Stimulated activated CD4-positive, alpha-beta T cell treated with anti-CD3 and anti-CD28 coated beads, TNF-alpha, amount 100 ng/mL, for 48 hours (primary cell): ENCODE data around the gene MTCP1.

Source experiments
- DNase-seq, 3 donors: peaks; one replicate each; pipeline ENCODE4 v3.0.0-alpha.2; 2020; ENCODE audit warnings: low read depth in 3 of 3

Gene MTCP1, protein sequence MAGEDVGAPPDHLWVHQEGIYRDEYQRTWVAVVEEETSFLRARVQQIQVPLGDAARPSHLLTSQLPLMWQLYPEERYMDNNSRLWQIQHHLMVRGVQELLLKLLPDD

DNA sequence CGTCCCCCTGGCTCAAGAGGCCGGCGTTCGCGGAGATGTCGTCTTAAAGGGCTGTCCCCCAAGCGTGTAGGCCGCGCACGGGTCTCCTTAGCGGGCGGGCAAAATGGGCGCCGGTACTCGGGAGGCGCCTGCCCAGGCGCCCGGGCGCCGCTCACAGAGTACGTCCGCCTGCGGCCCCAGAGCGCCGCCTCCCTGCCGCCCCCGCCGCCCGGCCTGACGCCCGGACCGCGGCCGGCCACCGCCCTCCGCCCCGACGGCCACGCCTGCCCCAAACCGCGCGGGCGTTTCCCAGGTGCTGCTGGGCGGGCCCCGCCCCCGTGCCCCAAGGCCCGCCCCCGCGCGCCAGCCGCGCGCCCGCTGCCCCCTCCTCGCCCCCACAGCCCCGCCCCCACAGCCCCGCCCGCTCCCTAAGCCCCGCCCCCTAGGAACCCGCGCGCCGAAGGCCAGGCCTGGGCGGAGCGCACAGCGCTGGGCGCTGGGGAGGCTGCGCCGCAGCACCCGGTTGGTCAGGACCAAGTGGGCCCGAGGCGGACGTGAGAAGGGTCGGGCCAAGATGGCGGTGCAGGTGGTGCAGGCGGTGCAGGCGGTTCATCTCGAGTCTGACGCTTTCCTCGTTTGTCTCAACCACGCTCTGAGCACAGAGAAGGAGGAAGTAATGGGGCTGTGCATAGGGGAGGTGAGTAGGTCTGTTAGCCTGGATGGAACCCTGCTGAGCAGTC lies at the start of gene MTCP1, which contains the start of the genes BRCC3 and CMC4:
Gene MTCP1 (minus strand): TSS at position 162 of the 719 bp plus-strand sequence. CDS start 5,126 bp downstream, outside the sequence.
Gene BRCC3 (plus strand): TSS at position 534 of the 719 bp plus-strand sequence. CDS start 20 bp downstream, at position 554.
Gene CMC4 (minus strand): TSS at position 162 of the 719 bp plus-strand sequence. CDS start 7,113 bp downstream, outside the sequence.
- peak; percentile 50 to 69 (median 62) for DNase-seq

DNA sequence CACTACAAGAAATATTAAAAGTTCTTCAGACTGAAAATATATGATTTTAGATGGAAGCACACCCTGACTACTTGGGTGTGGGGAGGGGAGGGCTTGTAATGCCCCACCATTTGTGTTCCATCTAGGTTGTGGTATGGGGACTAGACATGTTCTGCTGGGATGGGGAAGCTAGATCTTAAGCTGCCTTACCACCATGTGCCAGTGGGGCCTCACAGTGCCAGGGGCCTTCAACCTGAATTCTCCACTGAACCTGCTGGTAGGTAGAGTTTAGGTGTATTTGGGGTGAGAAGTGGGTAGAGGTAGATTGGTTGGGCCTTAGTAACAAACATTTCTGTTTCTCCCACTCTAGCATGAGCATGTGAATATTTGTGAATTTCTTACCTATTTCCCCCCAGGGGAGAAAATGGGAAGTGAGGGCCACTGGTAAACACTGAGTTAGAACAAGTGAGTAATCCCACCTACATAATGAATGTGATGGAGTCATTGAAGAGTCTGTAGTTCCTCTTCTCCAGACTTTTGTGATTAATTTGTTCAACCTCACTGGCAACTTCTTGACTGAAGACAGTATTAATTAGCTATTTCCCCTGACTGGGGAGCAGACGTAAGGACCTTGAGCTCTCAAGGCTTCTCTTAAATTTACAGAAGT lies 44.4 kb upstream of the MTCP1 start:
- DNase-seq = no peak

DNA sequence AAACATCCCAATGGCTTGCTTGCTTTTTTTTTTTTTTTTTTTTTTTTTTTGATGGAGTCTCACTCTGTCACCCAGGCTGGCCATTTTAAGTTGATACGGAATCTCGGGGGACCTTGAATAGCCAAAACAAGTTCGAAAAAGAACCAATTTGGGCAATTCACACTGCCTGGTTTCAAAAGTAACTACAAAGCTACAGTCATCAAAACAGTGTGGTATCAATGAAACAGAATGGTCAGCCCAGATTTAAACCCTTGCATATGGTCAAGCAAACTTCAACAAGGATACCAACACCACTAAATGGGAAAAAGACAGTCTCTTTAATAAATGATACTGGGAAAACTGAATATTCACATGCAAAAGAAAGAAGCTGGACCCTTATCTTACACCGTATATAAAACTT lies 42.2 kb upstream of the MTCP1 start:
- no peak for DNase-seq

DNA sequence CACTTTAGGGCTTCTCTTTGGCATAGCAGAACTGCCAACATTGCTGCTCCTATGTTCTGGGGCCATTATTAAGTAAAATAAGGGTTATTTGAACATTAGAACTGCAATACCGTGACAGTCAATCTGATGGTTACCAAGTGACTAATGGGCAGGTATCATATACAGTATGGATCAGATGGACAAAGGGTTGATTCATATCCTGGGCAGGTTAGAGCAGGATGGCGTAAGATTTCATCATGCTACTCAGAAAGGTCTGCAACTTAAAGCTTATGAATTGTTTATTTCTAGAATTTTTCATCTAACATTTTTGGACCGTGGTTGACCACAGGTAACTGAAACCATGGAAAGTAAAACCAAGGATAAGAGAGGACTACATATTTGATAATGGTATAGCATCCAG lies 41.2 kb upstream of the MTCP1 start:
- no peak for DNase-seq

DNA sequence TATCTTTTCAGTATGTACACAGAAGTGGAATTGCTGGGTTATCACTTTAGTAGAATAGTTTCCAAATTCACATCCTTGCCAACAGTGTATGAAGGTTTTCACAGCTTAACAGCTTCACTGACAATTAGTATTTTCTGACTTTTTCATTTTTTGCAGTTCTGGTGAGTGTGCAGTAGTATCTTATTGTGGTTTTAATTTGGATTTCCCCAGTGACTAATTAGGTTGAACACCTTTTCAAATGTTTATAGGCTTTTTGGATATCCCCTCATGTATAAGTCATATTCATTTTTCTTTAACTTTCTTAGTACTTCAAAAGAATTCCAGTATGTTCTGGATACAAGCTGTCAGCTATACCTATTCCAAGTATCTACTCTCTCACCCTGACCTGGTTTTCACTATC lies 37.5 kb upstream of the MTCP1 start:
- no peak for DNase-seq

DNA sequence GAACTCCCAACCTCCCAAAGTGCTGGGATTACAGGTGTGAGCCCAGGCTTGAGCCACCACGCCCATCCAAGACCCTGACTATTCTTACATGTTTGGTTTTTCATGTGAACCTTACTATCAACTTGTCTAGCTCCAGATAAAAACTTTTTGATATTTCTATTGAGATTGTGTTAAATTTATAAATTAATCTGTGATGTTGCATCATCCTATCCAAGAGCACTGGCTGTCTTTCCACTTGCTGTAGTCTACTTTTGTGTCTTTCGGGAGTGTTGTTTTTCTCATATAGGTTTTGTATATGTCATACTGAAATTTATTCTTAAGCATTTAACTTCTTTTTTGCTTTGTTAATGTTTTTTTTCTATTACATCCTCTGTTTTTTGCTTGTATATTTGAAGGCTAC lies 35.0 kb upstream of the MTCP1 start:
- no peak for DNase-seq

DNA sequence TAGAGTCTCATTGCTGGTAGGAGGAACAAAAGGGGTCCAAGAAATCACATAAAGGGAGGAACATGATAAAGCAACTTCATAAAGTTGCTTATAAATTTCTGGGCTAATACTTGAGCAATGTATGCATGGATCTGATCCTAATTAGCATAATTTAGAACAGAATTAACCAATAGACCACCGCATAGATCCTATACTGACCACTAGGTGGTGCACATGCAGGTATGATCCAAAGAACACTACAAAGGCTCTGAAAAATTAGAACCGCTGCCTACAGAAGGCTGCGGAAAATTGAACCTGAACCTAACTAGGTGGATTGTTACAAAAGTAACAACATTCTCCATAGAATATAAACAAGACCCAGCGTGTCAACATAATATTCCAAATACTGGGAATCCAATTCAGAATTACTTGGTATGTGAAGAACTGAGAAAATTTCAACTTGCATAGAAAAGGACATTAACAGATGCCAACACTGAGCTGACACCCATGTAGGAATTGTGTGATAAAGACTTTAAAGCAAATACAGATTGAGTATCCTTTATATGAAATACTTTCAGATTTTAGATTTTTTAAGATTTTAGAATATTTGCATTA lies 23.6 kb upstream of the MTCP1 start:
- DNase-seq = no peak

DNA sequence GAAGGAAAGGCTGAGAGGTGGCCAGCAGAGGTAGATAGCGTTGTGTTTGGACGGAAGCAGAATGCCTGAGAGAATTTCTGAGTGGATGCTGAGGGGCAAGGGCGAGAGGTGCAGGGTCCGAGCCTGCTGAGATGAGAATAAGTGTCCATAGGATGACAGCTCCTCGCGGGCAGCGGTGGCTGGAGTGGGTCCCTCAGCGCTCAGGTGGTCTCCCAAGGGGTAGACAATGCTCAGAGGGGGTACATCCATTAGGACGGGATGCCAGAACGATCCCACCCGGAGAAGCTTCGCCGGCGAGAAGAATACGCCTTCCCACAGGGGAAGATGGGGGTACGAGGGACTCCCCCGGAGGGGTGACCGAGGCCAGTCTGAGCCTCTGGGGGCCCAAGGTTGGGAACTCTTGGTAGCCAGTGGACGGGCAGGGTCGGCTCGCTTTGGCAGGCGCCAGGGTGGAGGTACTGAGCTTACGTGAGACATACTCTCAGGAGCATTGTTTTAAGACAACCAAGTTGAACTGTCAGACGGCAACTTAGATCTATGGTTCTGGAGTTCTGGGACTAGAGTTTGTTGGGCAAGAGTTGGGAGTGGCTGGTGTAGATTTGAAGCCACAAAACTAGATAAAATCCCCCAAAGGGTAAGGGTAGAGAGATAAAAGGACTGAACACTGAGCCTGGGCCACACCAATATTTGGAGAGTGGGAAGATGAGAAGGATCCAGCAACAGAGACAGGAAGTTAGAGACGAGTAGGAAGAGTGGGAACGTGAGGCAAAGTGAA lies 16.2 kb upstream of the MTCP1 start:
- DNase-seq = no peak

DNA sequence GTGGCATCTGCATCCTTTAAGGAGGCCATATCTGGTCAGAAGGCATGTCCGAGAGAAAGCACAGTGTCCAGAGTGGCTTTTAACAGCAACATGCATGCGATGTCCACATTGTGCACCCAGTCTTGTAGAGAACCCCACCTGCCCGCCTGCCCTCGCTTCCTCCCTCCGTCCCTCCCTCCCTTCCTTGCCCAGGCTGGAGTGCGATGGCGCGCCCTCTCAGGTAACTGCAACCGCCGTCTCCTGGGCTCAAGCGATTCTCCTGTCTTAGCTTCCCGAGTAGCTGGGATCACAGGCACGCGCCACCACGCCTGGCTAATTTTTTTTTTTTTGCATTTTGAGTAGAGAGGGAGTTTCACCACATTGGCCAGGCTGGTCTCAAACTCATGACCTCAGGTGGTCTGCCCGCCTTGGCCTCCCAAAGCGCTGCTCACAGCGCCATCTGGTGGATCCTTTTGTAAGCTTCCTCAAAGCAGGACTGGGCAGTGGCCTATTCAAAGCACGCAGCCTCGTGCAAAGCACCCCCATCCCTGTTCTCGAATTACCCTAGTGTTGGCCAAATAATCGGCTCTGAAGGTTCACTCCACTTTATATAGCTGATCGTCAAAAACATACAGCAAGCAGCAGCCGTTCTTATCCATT lies 15.4 kb upstream of the MTCP1 start:
- DNase-seq = peak in 2 of 3 donors; percentile 8 to 21

DNA sequence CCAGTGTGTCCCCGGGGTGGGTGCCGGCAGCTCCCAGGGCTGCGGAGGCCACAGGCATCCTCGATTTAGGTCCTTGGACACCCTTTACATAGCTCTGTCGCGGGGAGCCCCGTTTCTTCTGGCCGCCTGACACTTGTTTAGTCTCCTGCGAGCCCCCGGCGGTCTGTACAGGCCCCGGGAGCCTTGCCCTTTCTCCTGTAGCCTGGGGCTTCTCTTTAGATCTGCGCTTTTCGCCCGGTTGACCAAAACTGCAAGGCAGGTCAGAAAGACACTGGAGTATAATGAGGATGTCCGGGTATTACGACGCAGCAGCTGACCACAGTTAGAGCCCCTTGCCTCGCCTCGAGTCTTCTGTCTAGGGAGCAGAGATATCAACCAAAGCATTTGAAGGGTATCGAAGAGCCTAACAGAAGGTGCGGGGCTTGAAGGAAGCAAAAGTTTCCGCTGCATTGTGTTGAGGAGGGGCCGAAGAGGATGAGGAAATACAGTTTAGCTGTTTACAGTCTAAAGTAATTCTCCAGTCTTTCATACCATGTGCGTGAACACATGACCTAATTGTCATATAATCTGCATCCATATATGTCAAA lies 851 bp upstream of the MTCP1 start:
- no peak for DNase-seq

DNA sequence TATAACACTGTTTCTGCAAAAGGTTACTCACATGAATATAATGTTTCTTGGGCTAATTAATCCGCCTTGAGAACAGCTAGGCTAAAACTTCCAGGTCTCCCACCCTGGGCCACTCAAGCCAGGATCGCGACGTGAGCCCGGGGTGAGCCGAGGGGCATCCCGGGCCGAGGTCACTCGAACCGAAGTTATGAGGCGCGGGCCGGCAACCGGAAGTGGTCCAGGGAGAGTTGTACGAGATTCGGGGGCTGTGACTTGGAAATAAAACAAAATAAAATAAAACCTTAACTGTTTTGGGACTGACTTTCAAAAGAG lies 317 bp downstream of the MTCP1 start:
- no peak for DNase-seq

DNA sequence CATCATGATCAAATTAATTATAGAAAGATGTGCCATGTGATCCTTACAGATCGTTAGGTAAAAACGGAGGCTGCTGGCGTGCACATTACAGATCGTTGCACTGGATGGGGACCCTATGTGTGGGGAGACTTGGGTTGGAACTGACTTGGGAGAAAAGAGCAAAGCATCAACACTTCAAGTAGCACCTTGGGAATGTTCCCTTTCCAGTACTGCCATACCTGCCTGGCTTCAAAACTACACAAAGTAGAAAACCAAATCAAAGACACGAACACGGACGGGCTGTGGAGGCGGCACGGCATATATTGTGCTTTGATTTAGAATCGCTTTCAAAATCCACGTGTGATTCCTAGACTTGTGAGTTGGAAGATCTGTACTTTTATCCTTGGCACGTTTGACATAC lies 898 bp downstream of the MTCP1 start:
- no peak for DNase-seq

DNA sequence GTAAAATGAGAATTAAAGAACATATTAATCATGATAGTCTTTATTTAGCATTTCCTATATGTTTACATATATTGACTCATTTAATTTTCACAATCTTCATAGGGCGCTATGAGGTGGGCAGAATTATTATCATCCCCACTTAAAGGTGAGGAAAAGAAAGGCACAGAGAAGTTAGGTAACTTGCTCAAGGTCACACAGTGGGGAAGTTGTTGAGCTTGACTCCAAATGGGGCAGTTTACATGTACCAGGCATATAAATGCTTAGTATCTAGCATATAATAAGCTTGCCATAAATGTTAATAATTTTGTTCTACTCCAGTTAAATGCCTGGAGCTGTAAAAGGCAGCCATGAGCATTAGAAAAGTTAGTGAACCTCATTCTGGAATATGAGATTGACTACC lies 1.5 kb downstream of the MTCP1 start:
- no peak for DNase-seq

DNA sequence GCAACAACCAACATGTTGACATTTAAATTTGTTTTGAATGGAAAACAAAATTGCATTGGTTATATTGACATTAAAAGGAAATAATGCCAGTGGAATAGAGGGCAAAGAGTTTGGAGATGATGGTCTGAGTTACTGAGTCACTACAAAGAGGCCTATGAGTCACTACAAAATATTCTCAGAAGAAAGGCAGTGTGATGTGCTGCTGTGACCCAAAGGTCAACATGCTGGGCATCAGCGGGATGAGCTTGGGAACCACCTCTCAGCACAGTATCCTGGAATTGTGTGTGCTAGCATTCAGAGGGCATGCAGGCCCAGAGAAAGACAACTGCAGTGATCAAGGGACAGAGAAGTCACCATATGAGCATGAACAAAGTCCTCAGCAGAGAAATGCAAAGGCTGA lies 2.8 kb downstream of the MTCP1 start:
- DNase-seq = no peak

DNA sequence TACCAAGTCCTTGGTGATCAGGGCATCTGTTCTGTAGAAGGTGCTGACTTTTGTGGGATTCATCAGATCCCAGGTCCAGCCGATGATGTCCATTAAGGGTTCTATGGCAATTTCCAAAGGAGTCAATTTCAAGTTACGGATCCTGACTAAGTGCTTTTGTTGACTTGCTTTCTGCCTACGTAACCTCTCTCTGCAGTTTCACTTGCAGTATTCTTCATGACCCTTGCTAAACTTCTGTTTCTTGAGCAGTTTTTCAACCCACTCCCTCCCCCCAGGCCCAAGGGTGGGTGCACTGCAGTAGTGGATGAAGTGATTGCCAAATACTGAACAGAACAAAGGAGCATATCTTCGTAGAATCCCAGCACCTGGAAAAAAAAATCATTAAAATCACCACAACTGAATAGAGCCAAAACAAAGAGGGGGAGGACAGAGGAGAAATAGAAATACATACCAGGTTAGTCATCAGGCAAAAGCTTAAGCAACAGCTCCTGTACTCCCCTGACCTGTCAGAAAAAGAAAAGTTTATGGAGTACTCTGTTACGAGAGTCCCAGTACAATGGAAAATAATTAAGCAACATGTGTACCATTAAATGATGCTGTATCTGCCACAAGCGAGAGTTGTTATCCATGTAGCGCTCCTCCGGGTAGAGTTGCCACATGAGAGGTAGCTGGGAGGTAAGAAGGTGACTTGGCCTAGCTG lies 5.8 kb downstream of the MTCP1 start:
- no peak for DNase-seq

DNA sequence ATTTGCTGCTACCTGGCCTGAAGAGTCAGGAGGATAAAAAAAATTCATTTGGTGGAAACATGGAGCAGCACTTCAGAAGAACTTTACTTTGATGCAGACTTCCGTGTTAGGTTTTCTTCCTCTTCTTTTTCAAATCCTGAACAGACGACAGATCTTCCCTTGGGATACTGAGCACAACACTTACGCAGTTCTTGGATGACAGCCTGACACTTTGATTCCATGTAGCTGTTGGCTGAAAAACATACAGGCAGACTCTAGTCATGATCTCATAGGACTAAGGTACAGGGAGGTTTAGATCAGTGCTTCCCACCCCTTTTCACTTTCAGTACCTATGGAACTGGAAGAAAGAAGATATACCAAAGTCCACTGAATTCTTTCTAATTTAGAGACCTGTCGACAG lies 9.2 kb downstream of the MTCP1 start:
- no peak for DNase-seq

DNA sequence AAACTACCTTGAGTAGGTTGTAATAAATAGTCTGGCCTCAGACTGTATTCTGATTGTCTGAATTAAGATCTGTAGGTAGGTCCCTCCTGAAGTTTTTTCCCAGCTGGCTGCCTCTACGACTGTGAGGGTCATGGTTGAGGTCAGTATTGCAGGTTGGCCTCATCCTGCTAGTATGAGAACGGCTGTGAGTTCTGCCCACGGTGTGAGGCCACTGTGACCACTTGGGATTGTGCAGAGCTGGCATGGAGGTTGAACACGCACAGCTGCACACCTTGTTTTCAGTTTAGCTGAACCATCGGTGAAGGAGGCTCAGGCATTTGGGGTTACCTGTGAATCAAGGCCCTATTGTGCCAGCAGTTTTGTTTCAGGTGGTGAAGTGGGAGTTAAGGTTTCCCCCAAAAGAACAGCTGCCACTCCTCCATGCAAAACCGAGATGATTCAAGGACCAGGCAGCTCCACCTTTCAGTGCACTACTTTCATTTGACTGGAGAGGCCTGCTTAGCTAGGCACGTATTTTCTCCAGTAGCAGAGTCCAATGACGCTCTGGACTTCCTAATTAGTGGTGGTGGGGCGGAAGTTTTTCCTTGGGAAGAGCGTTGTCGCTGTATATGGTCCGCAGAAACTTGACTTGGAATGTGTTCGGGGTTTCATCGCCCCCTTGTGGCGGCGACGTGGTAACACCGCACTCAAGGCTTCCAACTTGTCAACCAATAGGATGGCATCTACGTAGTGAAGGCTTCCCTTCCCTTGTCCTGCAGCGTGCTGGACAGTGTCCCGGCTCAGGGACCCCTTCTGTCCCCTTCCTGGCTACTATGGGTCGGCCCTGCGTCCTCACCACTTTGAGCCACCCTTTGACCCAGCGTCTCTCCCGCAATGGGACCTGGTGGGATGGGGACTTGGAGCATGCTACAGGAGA lies 13.8 kb downstream of the MTCP1 start:
- peak in 1 of 3 donors; percentile 20 for DNase-seq

DNA sequence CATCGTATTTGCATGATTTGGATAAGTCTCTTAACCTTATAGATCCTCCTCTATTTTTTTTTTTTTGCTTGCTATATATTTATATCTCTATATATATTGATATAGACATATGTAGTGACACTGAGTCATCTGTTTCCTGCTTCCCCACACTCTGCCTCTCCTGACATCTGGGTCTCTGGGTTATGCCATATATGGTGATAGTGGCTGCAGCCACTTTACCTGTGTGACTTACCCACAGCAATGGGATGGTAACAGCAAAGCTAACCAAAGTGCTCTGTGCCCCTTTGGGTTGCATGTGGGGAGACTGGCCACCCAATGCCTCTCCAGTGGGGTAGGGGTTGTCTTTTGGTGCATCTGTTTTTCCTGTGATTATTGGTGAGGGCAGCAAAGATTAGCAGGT lies 14.5 kb downstream of the MTCP1 start:
- no peak for DNase-seq

DNA sequence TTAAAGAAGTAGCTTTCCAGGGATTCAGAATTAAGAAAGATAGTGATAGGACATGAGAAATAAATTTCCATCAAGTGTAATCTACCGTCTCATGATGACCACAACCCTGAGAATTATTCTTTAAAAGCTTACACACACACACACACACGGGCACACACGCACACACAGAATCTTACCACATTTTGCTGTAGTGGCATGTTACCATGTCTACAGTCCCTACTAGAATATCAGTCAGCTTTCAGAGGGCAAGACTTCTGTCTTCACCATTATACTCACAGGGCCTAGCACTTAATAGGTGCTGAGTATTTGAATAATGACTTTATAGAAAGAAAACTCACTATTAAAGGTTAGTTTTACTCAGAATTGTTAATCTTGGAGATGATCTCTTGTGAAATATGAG lies 15.4 kb downstream of the MTCP1 start:
- no peak for DNase-seq

DNA sequence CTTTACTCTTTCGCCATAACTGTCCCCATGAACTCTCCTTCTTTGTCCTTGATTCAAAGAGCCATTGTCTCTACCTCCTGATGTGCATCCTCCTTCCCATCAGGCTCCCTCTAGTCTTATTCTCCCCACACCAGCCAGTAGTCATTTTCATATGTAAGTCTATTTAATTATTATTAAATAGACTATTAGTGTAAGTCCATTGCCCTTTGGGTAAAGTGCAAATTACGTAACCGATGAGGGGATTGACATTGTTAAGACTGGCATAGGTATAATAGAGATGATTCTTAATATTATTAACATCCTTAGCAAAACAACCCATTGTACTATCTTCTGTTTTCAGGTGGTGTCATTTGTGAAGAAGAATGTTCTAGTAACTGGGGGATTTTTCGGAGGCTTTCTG lies 16.7 kb downstream of the MTCP1 start:
- DNase-seq = no peak
